DND-41 (cell line): ENCODE measurements around the gene FEN1.
A peak's percentile ranks its signal among the peaks of the same experiment; 100 is the strongest.

ENCODE experiments used
- ATAC-seq: fragments of 200-7000 bp; cut with Tn5 transposase; 3 replicates; pipeline ENCODE4 v1.9.1; 2021; ENCODE audit warnings: low read depth; ENCODE audit not compliant: insufficient read depth
- DNase-seq: peaks from one replicate; pipeline ENCODE4 v3.0.0-alpha.2; 2020
- H2AFZ ChIP-seq: 2 replicates; pipeline ENCODE4 v1.6.0; 2012; ENCODE audit warnings: low read depth, low read length
- H3K27ac ChIP-seq: 2 replicates; pipeline ENCODE4 v1.5.1; 2012; ENCODE audit warnings: low read length, inconsistent platforms
- H3K27me3 ChIP-seq: fragments of 200-600 bp; sonication (generic); 2 replicates; pipeline ENCODE4 v1.6.0; 2012; ENCODE audit warnings: low read length, mild to moderate bottlenecking, inconsistent platforms; ENCODE audit not compliant: insufficient read depth, poor library complexity
- H3K36me3 ChIP-seq: 2 replicates; pipeline ENCODE4 v1.5.1; 2012; ENCODE audit warnings: low read length, inconsistent platforms; ENCODE audit not compliant: insufficient read depth
- H3K4me1 ChIP-seq: 2 replicates; pipeline ENCODE4 v1.5.1; 2012; ENCODE audit warnings: mild to moderate bottlenecking, low read length; ENCODE audit not compliant: insufficient read depth
- H3K4me2 ChIP-seq: 2 replicates; pipeline ENCODE4 v1.6.0; 2012; ENCODE audit warnings: mild to moderate bottlenecking, moderate library complexity, low read length, inconsistent platforms; ENCODE audit not compliant: insufficient read depth
- H3K4me3 ChIP-seq, 2 experiments: fragments of 200-600 bp in 1 of 2; shearing (Covaris generic) in 1 of 2; 2 replicates each; pipeline ENCODE4 v1.5.1; 2012 to 2016; ENCODE audit warnings: inconsistent platforms in 2 of 2, low read length in 2 of 2, mild to moderate bottlenecking in 2 of 2, low read depth in 1 of 2, moderate library complexity in 1 of 2
- H3K79me2 ChIP-seq: 2 replicates; pipeline ENCODE4 v1.6.0; 2012; ENCODE audit warnings: low read length, inconsistent platforms; ENCODE audit not compliant: insufficient read depth
- H3K9ac ChIP-seq: 2 replicates; pipeline ENCODE4 v1.6.0; 2012; ENCODE audit warnings: low read depth, mild to moderate bottlenecking, inconsistent platforms, low read length, moderate library complexity
- H3K9me3 ChIP-seq: 2 replicates; pipeline ENCODE4 v1.5.1; 2012; ENCODE audit warnings: low read length, moderate library complexity, mild to moderate bottlenecking, inconsistent platforms; ENCODE audit not compliant: insufficient read depth, severe bottlenecking
- H4K20me1 ChIP-seq: 2 replicates; pipeline ENCODE4 v1.6.0; 2012; ENCODE audit warnings: low read length; ENCODE audit not compliant: insufficient read depth
- CTCF ChIP-seq: IDR thresholded peaks from 2 replicates; pipeline ENCODE4 v1.5.1; 2012; ENCODE audit warnings: borderline replicate concordance, low read length, moderate library complexity, mild to moderate bottlenecking; ENCODE audit not compliant: poor library complexity, severe bottlenecking; ENCODE audit errors: extremely low read depth
- EZH2 ChIP-seq: IDR thresholded peaks from 3 replicates; pipeline ENCODE4 v1.6.1; 2012; ENCODE audit warnings: borderline replicate concordance, low read depth, mild to moderate bottlenecking, moderate library complexity, low read length, inconsistent platforms; ENCODE audit not compliant: severe bottlenecking

Gene FEN1

DNA sequence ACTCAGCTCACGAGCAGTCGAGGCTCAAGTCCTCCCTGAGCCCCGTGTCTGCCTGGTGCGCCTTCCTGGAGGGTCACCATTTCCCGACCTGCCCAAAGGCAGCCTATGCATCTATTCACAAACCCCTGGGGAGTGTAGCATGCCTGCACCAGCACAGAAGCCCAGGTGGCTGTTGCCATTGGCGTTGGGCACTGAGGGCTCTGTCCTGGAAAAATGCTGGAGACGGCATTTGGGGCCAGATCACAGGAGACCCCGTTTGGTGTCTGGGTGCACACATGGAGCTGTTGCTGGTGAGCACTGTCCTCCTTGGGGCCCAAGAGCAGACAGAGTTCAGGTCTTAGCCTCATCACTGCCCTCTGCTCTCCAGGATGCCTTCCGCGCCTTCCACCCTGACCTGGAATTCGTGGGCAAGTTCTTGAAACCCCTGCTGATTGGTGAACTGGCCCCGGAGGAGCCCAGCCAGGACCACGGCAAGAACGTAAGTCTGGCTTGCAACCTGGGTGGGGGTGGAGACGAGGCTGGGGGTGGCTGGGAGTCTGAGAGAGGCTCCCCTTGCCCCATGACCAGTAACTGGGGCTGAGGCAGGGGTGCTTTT lies 44.8 kb downstream of the FEN1 start:
- DNase-seq (no peak), ATAC-seq (no peak)
- Histone ChIP-seq H2AFZ (no peak overlapping the region), H3K4me3 (no peak overlapping the region), H3K27me3 (no peaks in the 10 kb centered on the region), H3K4me1 (peaks cover 39% of the 10 kb centered on the region), H3K36me3 (peaks cover 80% of the 10 kb centered on the region), H3K4me2 (no peak overlapping the region), H4K20me1 (peaks cover 47% of the 10 kb centered on the region), H3K9me3 (no peaks in the 10 kb centered on the region), H3K27ac (peak overlapping the region; percentile 50; the same call in 1 of the 2 replicates), H3K9ac (no peak overlapping the region), H3K79me2 (peaks cover 85% of the 10 kb centered on the region)
- TF ChIP-seq CTCF: no peak
- TF ChIP-seq EZH2: no peak

DNA sequence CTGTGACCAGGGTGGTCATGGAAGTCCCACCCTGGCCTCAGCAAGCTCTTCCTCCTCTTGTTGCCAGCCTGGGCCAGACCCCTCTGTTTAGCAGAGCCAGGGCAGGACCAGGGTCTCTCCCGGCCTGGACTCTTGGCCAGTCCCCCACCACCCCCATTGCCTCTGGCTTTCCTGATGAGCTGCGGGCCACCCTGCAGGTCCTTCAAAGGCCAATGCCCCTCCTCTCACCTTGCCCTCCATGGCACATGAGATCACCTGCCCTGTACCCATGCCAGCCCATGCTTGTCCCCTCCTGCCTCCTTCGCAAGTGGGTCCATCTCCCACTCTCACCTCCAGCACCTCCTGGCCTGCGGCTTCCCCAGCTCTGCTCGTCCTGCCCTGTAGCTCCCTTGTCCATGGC lies 45.8 kb downstream of the FEN1 start:
- peaks cover 79% of the 10 kb centered on the region for H3K79me2 ChIP-seq

GRCh38 chr11:61838921-61839320 lies 46.2 kb downstream of the FEN1 start:
- Histone ChIP-seq H3K27me3 (no peaks in the 10 kb centered on the region), H3K4me2 (no peak overlapping the region), H3K4me1 (peaks cover 24% of the 10 kb centered on the region), H3K9ac (no peak overlapping the region), H3K36me3 (peaks cover 81% of the 10 kb centered on the region), H4K20me1 (peaks cover 51% of the 10 kb centered on the region), H3K9me3 (no peaks in the 10 kb centered on the region), H3K4me3 (no peak overlapping the region), H3K79me2 (peaks cover 75% of the 10 kb centered on the region), H2AFZ (no peak overlapping the region), H3K27ac (no peak overlapping the region; the same call in 1 of the 2 replicates)
- DNase-seq (no peak), ATAC-seq (no peak)
- TF ChIP-seq EZH2: no peak
- TF ChIP-seq CTCF: no peak

More for the DNA sequence above, 45.8 kb downstream of the FEN1 start:
- H4K20me1 ChIP-seq: peaks cover 51% of the 10 kb centered on the region
- no peak for DNase-seq
- peaks cover 29% of the 10 kb centered on the region for H3K4me1 ChIP-seq
- no peak overlapping the region; the same call in 1 of the 2 replicates for H3K27ac ChIP-seq
- TF ChIP-seq EZH2 (no peak), CTCF (no peak)
- H3K4me2 ChIP-seq: no peak overlapping the region
- H3K9ac ChIP-seq: no peak overlapping the region
- H3K36me3 ChIP-seq: peaks cover 81% of the 10 kb centered on the region
- H3K27me3 ChIP-seq: no peaks in the 10 kb centered on the region
- H3K4me3 ChIP-seq: no peak overlapping the region
- H3K9me3 ChIP-seq: no peaks in the 10 kb centered on the region
- ATAC-seq: no peak
- no peak overlapping the region for H2AFZ ChIP-seq
